HUES6 (cell line): ENCODE measurements around the gene LTK.

Experiments used
- H3K27ac ChIP-seq: 2 replicates; pipeline ENCODE4 v1.7.0; 2013; ENCODE audit warnings: low read depth, mild to moderate bottlenecking, low read length, inconsistent platforms
- H3K27me3 ChIP-seq: 2 replicates; pipeline ENCODE4 v1.6.1; 2013; ENCODE audit warnings: low read length; ENCODE audit not compliant: control insufficient read depth, insufficient read depth
- H3K36me3 ChIP-seq: 2 replicates; pipeline ENCODE4 v1.6.1; 2013; ENCODE audit warnings: low read length; ENCODE audit not compliant: control insufficient read depth, insufficient read depth
- H3K4me1 ChIP-seq: 2 replicates; pipeline ENCODE4 v1.6.1; 2013; ENCODE audit warnings: low read length; ENCODE audit not compliant: control insufficient read depth, insufficient read depth
- H3K4me3 ChIP-seq: 2 replicates; pipeline ENCODE4 v1.5.1; 2013; ENCODE audit warnings: low read depth, low read length
- H3K9ac ChIP-seq: one replicate; pipeline ENCODE4 v1.6.1; 2013; ENCODE audit warnings: mild to moderate bottlenecking, low read length
- H3K9me3 ChIP-seq: 2 replicates; pipeline ENCODE4 v1.6.1; 2013; ENCODE audit warnings: low read depth, low read length; ENCODE audit not compliant: control insufficient read depth, insufficient read depth

Gene LTK

GRCh38 chr15:41494922-41495735, 18.5 kb downstream of the LTK start:
- H3K36me3 ChIP-seq, result no peaks in the 10 kb centered on the region
- no peaks in the 10 kb centered on the region for H3K9me3 ChIP-seq
- peaks cover 28% of the 10 kb centered on the region for H3K4me1 ChIP-seq
- peak overlapping the region; percentile 41 for H3K4me3 ChIP-seq
- no peak overlapping the region for H3K27ac ChIP-seq
- H3K27me3 ChIP-seq, result peaks cover 98% of the 10 kb centered on the region
- no peak overlapping the region for H3K9ac ChIP-seq

GRCh38 chr15:41494190-41494921, 19.3 kb downstream of the LTK start:
- no peak overlapping the region for H3K9ac ChIP-seq

GRCh38 chr15:41493902-41494189, 19.8 kb downstream of the LTK start:
- Histone ChIP-seq H3K27me3 (peaks cover 85% of the 10 kb centered on the region), H3K27ac (no peak overlapping the region), H3K36me3 (no peaks in the 10 kb centered on the region), H3K4me1 (peaks cover 28% of the 10 kb centered on the region), H3K4me3 (peak overlapping the region; percentile 62), H3K9ac (no peak overlapping the region), H3K9me3 (no peaks in the 10 kb centered on the region)

More at GRCh38 chr15:41494190-41494921, 19.3 kb downstream of the LTK start:
- Histone ChIP-seq H3K27ac (no peak overlapping the region), H3K4me3 (peak overlapping the region; percentile 41), H3K27me3 (peaks cover 90% of the 10 kb centered on the region), H3K9me3 (no peaks in the 10 kb centered on the region), H3K4me1 (peaks cover 28% of the 10 kb centered on the region), H3K36me3 (no peaks in the 10 kb centered on the region)

DNA sequence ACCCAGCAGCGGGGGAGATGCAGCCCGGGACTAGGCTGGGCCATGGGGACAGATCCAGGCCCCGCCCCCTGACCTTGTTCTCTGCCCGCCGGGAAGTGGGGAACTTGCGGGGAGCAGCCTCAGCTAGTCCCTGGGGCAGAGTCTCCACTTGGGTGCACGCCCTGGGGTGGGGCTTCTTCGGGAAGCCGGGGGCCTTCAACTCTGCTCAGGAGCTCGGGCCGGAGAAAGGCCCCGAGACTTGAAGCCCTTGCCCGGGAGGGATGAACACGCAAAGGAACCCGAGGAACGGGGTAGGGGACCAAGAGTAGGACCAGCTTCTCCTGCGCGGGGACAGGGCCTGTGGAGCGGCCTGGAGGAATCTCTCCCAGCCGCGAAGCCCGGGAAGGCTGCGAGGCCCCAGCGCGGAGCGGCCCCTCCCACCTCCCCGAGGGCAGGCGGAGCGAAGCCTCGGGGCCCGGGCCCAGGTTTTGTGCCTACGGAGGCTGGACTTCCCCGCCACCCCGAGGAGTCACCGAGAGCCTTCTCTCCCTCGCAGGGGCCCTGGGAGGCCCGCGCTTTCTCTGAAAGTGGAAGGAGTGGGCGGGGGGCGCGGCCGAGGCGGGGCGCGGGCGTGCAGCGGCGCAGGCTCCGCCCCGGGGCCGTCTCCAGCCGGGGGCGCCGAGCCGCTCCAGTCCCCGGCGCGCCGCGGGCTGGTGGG, 20.3 kb downstream of the LTK start, which contains the start of gene ITPKA:
Gene ITPKA, plus strand, starts transcription at position 670 of the 697 bp plus-strand sequence. CDS start 54 bp downstream, outside the sequence.
- Histone ChIP-seq H3K9me3 (no peaks in the 10 kb centered on the region), H3K4me3 (peak within 1 kb of the TSS; percentile 62), H3K4me1 (peaks cover 28% of the 10 kb centered on the region), H3K36me3 (no peaks in the 10 kb centered on the region), H3K27me3 (peaks cover 80% of the 10 kb centered on the region), H3K9ac (peak within 1 kb of the TSS; percentile 3), H3K27ac (no peak within 1 kb of the TSS)

GRCh38 chr15:41492597-41493204, 20.9 kb downstream of the LTK start:
- no peak overlapping the region for H3K27ac ChIP-seq
- peaks cover 74% of the 10 kb centered on the region for H3K27me3 ChIP-seq
- H3K9ac ChIP-seq, result no peak overlapping the region
- H3K4me3 ChIP-seq, result peak overlapping the region; percentile 62
- H3K9me3 ChIP-seq, result no peaks in the 10 kb centered on the region
- no peaks in the 10 kb centered on the region for H3K36me3 ChIP-seq
- H3K4me1 ChIP-seq, result peaks cover 28% of the 10 kb centered on the region

DNA sequence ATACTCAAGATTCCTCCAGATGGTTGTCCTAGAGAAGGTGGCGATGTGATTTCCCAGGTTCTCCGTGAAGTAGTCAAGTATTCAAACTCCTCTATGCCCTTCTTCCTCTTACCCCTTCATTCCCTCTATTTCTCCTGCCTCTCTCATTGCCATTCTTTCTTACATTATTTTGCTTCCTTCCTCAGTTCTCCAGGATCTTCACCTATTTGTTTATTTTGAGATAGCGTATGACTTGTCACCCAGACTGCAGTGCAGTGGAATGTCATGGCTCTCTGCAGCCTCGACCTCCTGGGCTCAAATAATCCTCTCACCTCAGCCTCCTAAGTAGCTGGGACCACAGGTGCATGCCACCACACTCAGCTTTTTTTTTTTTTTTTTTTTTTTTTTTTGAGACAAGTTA, 21.7 kb downstream of the LTK start:
- Histone ChIP-seq H3K36me3 (no peaks in the 10 kb centered on the region), H3K27me3 (peaks cover 66% of the 10 kb centered on the region), H3K4me1 (peaks cover 28% of the 10 kb centered on the region), H3K4me3 (no peak overlapping the region), H3K27ac (no peak overlapping the region), H3K9ac (no peak overlapping the region), H3K9me3 (no peaks in the 10 kb centered on the region)

GRCh38 chr15:41490355-41490754, 23.3 kb downstream of the LTK start:
- no peak overlapping the region for H3K9ac ChIP-seq
- no peaks in the 10 kb centered on the region for H3K9me3 ChIP-seq
- H3K4me1 ChIP-seq, result peaks cover 19% of the 10 kb centered on the region
- no peak overlapping the region for H3K4me3 ChIP-seq
- H3K36me3 ChIP-seq, result no peaks in the 10 kb centered on the region
- H3K27ac ChIP-seq, result no peak overlapping the region
- peaks cover 50% of the 10 kb centered on the region for H3K27me3 ChIP-seq

DNA sequence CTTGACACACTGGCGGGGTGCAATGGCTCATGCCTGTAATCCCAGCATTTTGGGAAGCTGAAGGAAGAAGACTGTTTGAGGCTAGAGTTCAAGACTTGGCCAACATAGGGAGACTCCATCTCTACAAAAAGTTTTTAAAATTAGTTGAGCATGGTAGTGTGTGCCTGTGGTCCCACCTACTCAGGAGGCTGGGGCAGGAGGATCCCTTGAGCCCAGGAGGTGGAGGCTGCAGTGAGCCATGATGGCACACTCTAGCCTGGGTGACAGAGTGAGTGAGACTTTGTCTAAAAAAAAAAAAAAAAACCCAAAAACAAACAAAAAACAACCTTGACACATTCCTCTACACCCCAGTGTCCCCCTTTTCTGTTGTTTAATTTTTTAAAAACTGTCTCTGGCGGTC, 24.0 kb downstream of the LTK start:
- no peak overlapping the region for H3K27ac ChIP-seq
- peaks cover 43% of the 10 kb centered on the region for H3K27me3 ChIP-seq
- peaks cover 13% of the 10 kb centered on the region for H3K4me1 ChIP-seq

GRCh38 chr15:41487802-41488201, 25.8 kb downstream of the LTK start:
- no peak overlapping the region for H3K27ac ChIP-seq

More for the DNA sequence above, 24.0 kb downstream of the LTK start:
- H3K4me3 ChIP-seq, result no peak overlapping the region
- H3K9me3 ChIP-seq, result no peaks in the 10 kb centered on the region
- no peak overlapping the region for H3K9ac ChIP-seq
- H3K36me3 ChIP-seq, result no peaks in the 10 kb centered on the region

GRCh38 chr15:41487381-41487780, 26.2 kb downstream of the LTK start:
- peaks cover 21% of the 10 kb centered on the region for H3K27me3 ChIP-seq
- peaks cover 9% of the 10 kb centered on the region for H3K36me3 ChIP-seq
- H3K4me1 ChIP-seq, result peaks cover under 1% of the 10 kb centered on the region; the same call in 1 of the 2 replicates
- H3K4me3 ChIP-seq, result no peak overlapping the region
- H3K9me3 ChIP-seq, result no peaks in the 10 kb centered on the region
- no peak overlapping the region for H3K9ac ChIP-seq
- no peak overlapping the region for H3K27ac ChIP-seq

More at GRCh38 chr15:41487802-41488201, 25.8 kb downstream of the LTK start:
- Histone ChIP-seq H3K9me3 (no peaks in the 10 kb centered on the region), H3K9ac (no peak overlapping the region), H3K36me3 (peaks cover 5% of the 10 kb centered on the region), H3K27me3 (peaks cover 25% of the 10 kb centered on the region), H3K4me3 (no peak overlapping the region), H3K4me1 (peaks cover 5% of the 10 kb centered on the region)
